PC-9 (cell line): ENCODE results near the gene CUEDC2. TPM values are rescaled to one million over a fixed set of nuclear protein-coding genes. Genes with fewer than 3 reads are reported as not detected.

Experiments used
- BruUV-seq: library from RNA; stranded (reverse); fragments of 400-500 nt; replicated peaks from 2 replicates; lab custom pipeline; 2021; lab: Mats Ljungman, UMichigan
- CTCF ChIA-PET: fragments of 300-600 bp; sonication (Branson Sonifier 250); formaldehyde crosslinking; loops from one replicate; lab custom pipeline; 2022; ENCODE audit warnings: antibody characterized with exemption; lab: Charles Lee
- POLR2A ChIA-PET: fragments of 300-600 bp; sonication (Branson Sonifier 250); formaldehyde crosslinking; loops from one replicate; lab custom pipeline; 2022; ENCODE audit warnings: antibody characterized with exemption; ENCODE audit not compliant: unreplicated experiment; lab: Charles Lee
- DNase-seq, 2 experiments: peaks; one replicate each; pipeline versions ENCODE4 v3.0.0 to v3.0.0-alpha.2; 2015 to 2022; ENCODE audit warnings: mixed read lengths in 1 of 2
- H2AFZ ChIP-seq: fragments of 200-600 bp; sonication (generic); 2 replicates; pipeline ENCODE4 v1.8.1; 2017; ENCODE audit warnings: antibody characterized with exemption
- H3F3A ChIP-seq: fragments of 200-600 bp; sonication (generic); 2 replicates; pipeline ENCODE4 v1.8.1; 2017; ENCODE audit warnings: antibody characterized with exemption, mild to moderate bottlenecking, low read depth; ENCODE audit not compliant: insufficient read depth
- H3K27ac ChIP-seq: fragments of 200-600 bp; sonication (generic); 2 replicates; pipeline ENCODE4 v1.6.1; 2016; ENCODE audit warnings: mixed run types
- H3K27me3 ChIP-seq: fragments of 200-600 bp; sonication (generic); 2 replicates; pipeline ENCODE4 v1.6.1; 2016; ENCODE audit warnings: low read depth, mixed run types; ENCODE audit not compliant: insufficient read depth
- H3K36me3 ChIP-seq: fragments of 200-600 bp; sonication (generic); 2 replicates; pipeline ENCODE4 v1.6.1; 2016; ENCODE audit warnings: low read depth, mixed run types
- H3K4me1 ChIP-seq: fragments of 200-600 bp; sonication (generic); replicated peaks from 2 replicates; pipeline ENCODE4 v1.6.1; 2016; ENCODE audit warnings: mixed run types; ENCODE audit not compliant: insufficient read depth
- H3K4me2 ChIP-seq: fragments of 200-600 bp; sonication (generic); 2 replicates; pipeline ENCODE4 v1.6.1; 2017; ENCODE audit warnings: mixed run types
- H3K4me3 ChIP-seq: fragments of 200-600 bp; sonication (generic); 2 replicates; pipeline ENCODE4 v1.6.1; 2016; ENCODE audit warnings: mixed run types
- H3K79me2 ChIP-seq: fragments of 200-600 bp; sonication (generic); 2 replicates; pipeline ENCODE4 v1.6.1; 2017; ENCODE audit warnings: low read depth, mixed run types
- H3K9me2 ChIP-seq: fragments of 200-600 bp; sonication (generic); 2 replicates; pipeline ENCODE4 v1.8.1; 2017; ENCODE audit warnings: mild to moderate bottlenecking; ENCODE audit not compliant: insufficient read depth
- H3K9me3 ChIP-seq: fragments of 200-600 bp; sonication (generic); 2 replicates; pipeline ENCODE4 v1.8.1; 2016; ENCODE audit warnings: low read depth; ENCODE audit not compliant: insufficient read depth
- H4K20me1 ChIP-seq: fragments of 200-600 bp; sonication (generic); 2 replicates; pipeline ENCODE4 v1.8.1; 2017; ENCODE audit not compliant: insufficient read depth
- CTCF ChIP-seq: fragments of 200-600 bp; sonication (generic); conservative IDR thresholded peaks from 2 replicates; pipeline ENCODE4 v1.6.1; 2017; ENCODE audit warnings: mixed run types, antibody characterized with exemption, mild to moderate bottlenecking, moderate library complexity
- EZH2 ChIP-seq: fragments of 200-600 bp; sonication (generic); IDR thresholded peaks from 2 replicates; pipeline ENCODE4 v1.8.0; 2017; ENCODE audit warnings: antibody characterized with exemption, low read depth
- intact Hi-C: fragments of 100-400 bp; cut with micrococcal nuclease; formaldehyde crosslinking; loops from one replicate; pipeline ENCODE4 v1.10.0; 2022; ENCODE audit not compliant: unreplicated experiment
- total RNA-seq: library from RNA; stranded (reverse); gene quantifications from 2 replicates; pipeline ENCODE4 v1.2.3, GENCODE V29; 2021

CUEDC2 gene
- total RNA-seq, 1 experiment from 2014 or later, result 46.2 TPM

GRCh38 chr10:102399217-102400021 is 33.0 kb downstream of the CUEDC2 start:
- Histone ChIP-seq H3K4me2 (peak overlapping the region; percentile 75), H3K27ac (no peak overlapping the region), H2AFZ (0 out of 2 replicates have a peak overlapping the region, but pooled peaks have one; percentile 48), H3K79me2 (peaks cover 5% of the 10 kb centered on the region; the same call in 1 of the 2 replicates), H3K27me3 (no peaks in the 10 kb centered on the region), H3K9me2 (no peaks in the 10 kb centered on the region), H3K9me3 (no peaks in the 10 kb centered on the region), H3K36me3 (no peaks in the 10 kb centered on the region), H4K20me1 (no peaks in the 10 kb centered on the region), H3K4me1 (peaks cover 18% of the 10 kb centered on the region), H3F3A (peaks cover 4% of the 10 kb centered on the region; the same call in 1 of the 2 replicates), H3K4me3 (peak overlapping the region; percentile 52)
- ChIA-PET CTCF (interaction anchor here (0.8 kb wide), 1 partner anchor 14 kb away, joined by 3 read pairs; no protein-coding TSS in a partner anchor), POLR2A (no interaction called here)
- BruUV-seq, result no TSS peak
- peak; percentile 56 to 83 for DNase-seq
- intact Hi-C loops, result loop anchor here (2.0 to 10.0 kb wide), 2 partner anchors 169 to 245 kb away; partner anchors contain the start of gene TRIM8
- TF ChIP-seq EZH2, result no peak
- TF ChIP-seq CTCF, result peak; percentile 80

- peaks cover 4% of the 10 kb centered on the region; the same call in 1 of the 2 replicates for H3F3A ChIP-seq
- TF ChIP-seq CTCF (no peak), EZH2 (no peak)
- ChIA-PET POLR2A (interaction anchor here (0.6 to 0.7 kb wide), 2 partner anchors 33 to 283 kb away, joined by 3 to 4 read pairs; no protein-coding TSS in a partner anchor), CTCF (no interaction called here)
- intact Hi-C loops, result loop anchor here (2.0 to 10.0 kb wide), 2 partner anchors 168 to 246 kb away; partner anchors contain the start of gene TRIM8
- BruUV-seq, result no TSS peak
- H3K27ac ChIP-seq, result no peak overlapping the region
- H3K27me3 ChIP-seq, result no peaks in the 10 kb centered on the region
- H3K4me2 ChIP-seq, result peak overlapping the region; percentile 75
- no peaks in the 10 kb centered on the region for H3K9me2 ChIP-seq
- no peak overlapping the region for H3K4me3 ChIP-seq
- no peak overlapping the region for H2AFZ ChIP-seq
- no peaks in the 10 kb centered on the region for H3K36me3 ChIP-seq
- no peaks in the 10 kb centered on the region for H3K9me3 ChIP-seq
- peaks cover 18% of the 10 kb centered on the region for H3K4me1 ChIP-seq
- peaks cover 5% of the 10 kb centered on the region; the same call in 1 of the 2 replicates for H3K79me2 ChIP-seq
- H4K20me1 ChIP-seq, result no peaks in the 10 kb centered on the region
- DNase-seq, result no peak
Measured at GRCh38 chr10:102398172-102399020, 34.0 kb downstream of the CUEDC2 start.
